Measurements from ENCODE around the gene CYP2E1. TPM values are rescaled to one million over a fixed set of nuclear protein-coding genes. Genes with fewer than 3 reads are reported as not detected.
"Not testable (repeated sequence)": the region's sequence is repeated elsewhere in the genome, so short reads cannot be mapped to it uniquely, and the experiment has no call there.

Gene CYP2E1
- total RNA-seq, 1 donor from 2014 or later, result 0.40 TPM

GRCh38 chr10:133537546-133538545 is 10.7 kb downstream of the CYP2E1 start:
- DNase-seq, result no peak
- intact Hi-C loops (cut with micrococcal nuclease), result no loop called here
- no peaks in the 10 kb centered on the region for H3K9me3 Mint-ChIP-seq
- no peak overlapping the region for H3K4me3 Mint-ChIP-seq
- no peak overlapping the region for H3K27ac Mint-ChIP-seq
- H3K36me3 Mint-ChIP-seq (ENCODE audit: low read depth), result no peaks in the 10 kb centered on the region
- H3K27me3 Mint-ChIP-seq, result no peaks in the 10 kb centered on the region
- H3K4me1 Mint-ChIP-seq, result no peaks in the 10 kb centered on the region

- H3K36me3 Mint-ChIP-seq (ENCODE audit: low read depth); H3K27ac Mint-ChIP-seq; H3K9me3 Mint-ChIP-seq; DNase-seq; H3K4me3 Mint-ChIP-seq; H3K27me3 Mint-ChIP-seq; intact Hi-C loops (cut with micrococcal nuclease); H3K4me1 Mint-ChIP-seq: not testable (repeated sequence)
Measured at GRCh38 chr10:133541441-133541975, 14.3 kb downstream of the CYP2E1 start.

- no peak for DNase-seq
- H3K4me1 Mint-ChIP-seq, result no peaks in the 10 kb centered on the region
- intact Hi-C loops (cut with micrococcal nuclease), result no loop called here
- H3K27ac Mint-ChIP-seq, result no peak overlapping the region
- H3K4me3 Mint-ChIP-seq, result no peak overlapping the region
- no peaks in the 10 kb centered on the region for H3K36me3 Mint-ChIP-seq (ENCODE audit: low read depth)
- H3K27me3 Mint-ChIP-seq, result peaks cover 2% of the 10 kb centered on the region
- H3K9me3 Mint-ChIP-seq, result peaks cover 10% of the 10 kb centered on the region
Measured at GRCh38 chr10:133544506-133544905, 17.3 kb downstream of the CYP2E1 start.

- intact Hi-C loops (cut with micrococcal nuclease), result no loop called here
- Mint-ChIP-seq H3K4me1 (no peaks in the 10 kb centered on the region), H3K27ac (no peak overlapping the region), H3K9me3 (no peaks in the 10 kb centered on the region), H3K27me3 (no peaks in the 10 kb centered on the region), H3K36me3 (ENCODE audit: low read depth) (no peaks in the 10 kb centered on the region), H3K4me3 (no peak overlapping the region)
- no peak for DNase-seq
Measured at GRCh38 chr10:133554600-133554999, 27.4 kb downstream of the CYP2E1 start.

GRCh38 chr10:133555521-133555920 is 28.4 kb downstream of the CYP2E1 start:
- Mint-ChIP-seq H3K36me3 (ENCODE audit: low read depth) (no peaks in the 10 kb centered on the region), H3K4me1 (no peaks in the 10 kb centered on the region), H3K9me3 (no peaks in the 10 kb centered on the region), H3K4me3 (no peak overlapping the region), H3K27ac (no peak overlapping the region), H3K27me3 (no peaks in the 10 kb centered on the region)
- intact Hi-C loops (cut with micrococcal nuclease), result no loop called here
- DNase-seq, result no peak

GRCh38 chr10:133557381-133557780 is 30.2 kb downstream of the CYP2E1 start:
- DNase-seq, result no peak
- peaks cover 2% of the 10 kb centered on the region for H3K27me3 Mint-ChIP-seq
- no peaks in the 10 kb centered on the region for H3K36me3 Mint-ChIP-seq (ENCODE audit: low read depth)
- no peak overlapping the region for H3K27ac Mint-ChIP-seq
- intact Hi-C loops (cut with micrococcal nuclease), result no loop called here
- H3K9me3 Mint-ChIP-seq, result no peaks in the 10 kb centered on the region
- no peaks in the 10 kb centered on the region for H3K4me1 Mint-ChIP-seq
- H3K4me3 Mint-ChIP-seq, result no peak overlapping the region

GRCh38 chr10:133559216-133559615 is 32.1 kb downstream of the CYP2E1 start:
- H3K4me3 Mint-ChIP-seq, result no peak overlapping the region

GRCh38 chr10:133564816-133565215 is 37.7 kb downstream of the CYP2E1 start:
- Mint-ChIP-seq H3K9me3 (peaks cover 4% of the 10 kb centered on the region), H3K27ac (no peak overlapping the region), H3K4me3 (no peak overlapping the region), H3K36me3 (ENCODE audit: low read depth) (no peaks in the 10 kb centered on the region), H3K4me1 (no peaks in the 10 kb centered on the region), H3K27me3 (peaks cover 3% of the 10 kb centered on the region)
- DNase-seq, result no peak
- intact Hi-C loops (cut with micrococcal nuclease), result no loop called here

More at GRCh38 chr10:133559216-133559615, 32.1 kb downstream of the CYP2E1 start:
- no peak for DNase-seq
- no peaks in the 10 kb centered on the region for H3K4me1 Mint-ChIP-seq
- H3K27me3 Mint-ChIP-seq, result peaks cover 2% of the 10 kb centered on the region
- intact Hi-C loops (cut with micrococcal nuclease), result no loop called here
- H3K9me3 Mint-ChIP-seq, result no peaks in the 10 kb centered on the region
- no peaks in the 10 kb centered on the region for H3K36me3 Mint-ChIP-seq (ENCODE audit: low read depth)
- H3K27ac Mint-ChIP-seq, result no peak overlapping the region

- Mint-ChIP-seq H3K9me3 (peaks cover 4% of the 10 kb centered on the region), H3K4me1 (no peaks in the 10 kb centered on the region), H3K27me3 (peaks cover 4% of the 10 kb centered on the region), H3K4me3 (no peak within 1 kb of the TSS), H3K27ac (no peak within 1 kb of the TSS), H3K36me3 (ENCODE audit: low read depth) (no peaks in the 10 kb centered on the region)
- intact Hi-C loops (cut with micrococcal nuclease), result no loop called here
- peak; percentile 64 for DNase-seq
Measured at GRCh38 chr10:133565441-133566294, 38.5 kb downstream of the CYP2E1 start, which contains the start of gene SYCE1. SYCE1 (minus strand) TSS chr10:133565583; CDS start chr10:133565529, 54 bp downstream.

- H3K27ac Mint-ChIP-seq, result no peak overlapping the region
- no peaks in the 10 kb centered on the region for H3K36me3 Mint-ChIP-seq (ENCODE audit: low read depth)
- peaks cover 2% of the 10 kb centered on the region for H3K27me3 Mint-ChIP-seq
- H3K4me1 Mint-ChIP-seq, result no peaks in the 10 kb centered on the region
- intact Hi-C loops (cut with micrococcal nuclease), result no loop called here
- DNase-seq, result no peak
- no peak overlapping the region for H3K4me3 Mint-ChIP-seq
- peaks cover 4% of the 10 kb centered on the region for H3K9me3 Mint-ChIP-seq
Measured at GRCh38 chr10:133567119-133567518, 40.0 kb downstream of the CYP2E1 start.

- DNase-seq, result no peak
- no peak overlapping the region for H3K27ac Mint-ChIP-seq
- peaks cover 2% of the 10 kb centered on the region for H3K27me3 Mint-ChIP-seq
- intact Hi-C loops (cut with micrococcal nuclease), result no loop called here
- H3K9me3 Mint-ChIP-seq, result peaks cover 4% of the 10 kb centered on the region
- no peaks in the 10 kb centered on the region for H3K4me1 Mint-ChIP-seq
- H3K4me3 Mint-ChIP-seq, result no peak overlapping the region
- no peaks in the 10 kb centered on the region for H3K36me3 Mint-ChIP-seq (ENCODE audit: low read depth)
Measured at GRCh38 chr10:133567609-133568286, 40.6 kb downstream of the CYP2E1 start.

- no peak overlapping the region for H3K27ac Mint-ChIP-seq
- no peaks in the 10 kb centered on the region for H3K4me1 Mint-ChIP-seq
- H3K9me3 Mint-ChIP-seq, result peaks cover 6% of the 10 kb centered on the region
- no peak overlapping the region for H3K4me3 Mint-ChIP-seq
- DNase-seq, result no peak
- peaks cover 2% of the 10 kb centered on the region for H3K27me3 Mint-ChIP-seq
- intact Hi-C loops (cut with micrococcal nuclease), result no loop called here
- H3K36me3 Mint-ChIP-seq (ENCODE audit: low read depth), result no peaks in the 10 kb centered on the region
Measured at GRCh38 chr10:133568287-133568614, 41.1 kb downstream of the CYP2E1 start.

- H3K4me3 Mint-ChIP-seq, result not testable (repeated sequence)
Measured at GRCh38 chr10:133568831-133569527, 41.8 kb downstream of the CYP2E1 start.

More at GRCh38 chr10:133568831-133569527, 41.8 kb downstream of the CYP2E1 start:
- H3K27me3 Mint-ChIP-seq; H3K4me1 Mint-ChIP-seq; H3K36me3 Mint-ChIP-seq (ENCODE audit: low read depth); H3K27ac Mint-ChIP-seq; intact Hi-C loops (cut with micrococcal nuclease); DNase-seq: not testable (repeated sequence)
- H3K9me3 Mint-ChIP-seq, result peaks cover 10% of the 10 kb centered on the region
